SK-N-SH treated with all-trans-retinoic acid at 6 μM for 48 hours (cell line): ENCODE measurements around the gene PTPRN2.

Experiments
- CSDC2 ChIP-seq: fragments of 250-450 bp; sonication (Bioruptor Pico); IDR thresholded peaks from 2 replicates; pipeline ENCODE4 v1.5.0; 2020; ENCODE audit warnings: mild to moderate bottlenecking, moderate library complexity
- ESRRG ChIP-seq: fragments of 250-450 bp; sonication (Bioruptor Pico); IDR thresholded peaks from 2 replicates; pipeline ENCODE4 v1.6.1; 2021; ENCODE audit warnings: mild to moderate bottlenecking
- GLIS3 ChIP-seq: fragments of 250-450 bp; sonication (Bioruptor Pico); IDR thresholded peaks from 2 replicates; pipeline ENCODE4 v1.5.0; 2020; ENCODE audit warnings: mild to moderate bottlenecking, moderate library complexity
- SNAI2 ChIP-seq: fragments of 250-450 bp; sonication (Bioruptor Pico); IDR thresholded peaks from 2 replicates; pipeline ENCODE4 v1.5.0; 2020; ENCODE audit warnings: mild to moderate bottlenecking, moderate library complexity
- TOX ChIP-seq: fragments of 250-450 bp; sonication (Bioruptor Pico); IDR thresholded peaks from 2 replicates; pipeline ENCODE4 v1.8.0; 2021; ENCODE audit warnings: mild to moderate bottlenecking, moderate library complexity, borderline replicate concordance
- ZFP30 ChIP-seq: fragments of 450-650 bp; formaldehyde crosslinking; IDR thresholded peaks from 2 replicates; pipeline ENCODE4 v1.5.0; 2022; ENCODE audit warnings: mild to moderate bottlenecking, moderate library complexity
- ZNF565 ChIP-seq: fragments of 450-650 bp; formaldehyde crosslinking; conservative IDR thresholded peaks from 2 replicates; pipeline ENCODE4 v1.5.0; 2020; ENCODE audit warnings: low read depth, mild to moderate bottlenecking, moderate library complexity
- TF ChIP-seq, protein P1 (sequence below): fragments of 250-450 bp; sonication (Bioruptor Pico); IDR thresholded peaks from 2 replicates; pipeline ENCODE4 v1.5.1; 2021; ENCODE audit warnings: mild to moderate bottlenecking, moderate library complexity
- TF ChIP-seq, protein P2 (sequence below): fragments of 250-450 bp; sonication (Bioruptor Pico); IDR thresholded peaks from 2 replicates; pipeline ENCODE4 v1.8.0; 2020; ENCODE audit warnings: mild to moderate bottlenecking, moderate library complexity, borderline replicate concordance

DNA sequence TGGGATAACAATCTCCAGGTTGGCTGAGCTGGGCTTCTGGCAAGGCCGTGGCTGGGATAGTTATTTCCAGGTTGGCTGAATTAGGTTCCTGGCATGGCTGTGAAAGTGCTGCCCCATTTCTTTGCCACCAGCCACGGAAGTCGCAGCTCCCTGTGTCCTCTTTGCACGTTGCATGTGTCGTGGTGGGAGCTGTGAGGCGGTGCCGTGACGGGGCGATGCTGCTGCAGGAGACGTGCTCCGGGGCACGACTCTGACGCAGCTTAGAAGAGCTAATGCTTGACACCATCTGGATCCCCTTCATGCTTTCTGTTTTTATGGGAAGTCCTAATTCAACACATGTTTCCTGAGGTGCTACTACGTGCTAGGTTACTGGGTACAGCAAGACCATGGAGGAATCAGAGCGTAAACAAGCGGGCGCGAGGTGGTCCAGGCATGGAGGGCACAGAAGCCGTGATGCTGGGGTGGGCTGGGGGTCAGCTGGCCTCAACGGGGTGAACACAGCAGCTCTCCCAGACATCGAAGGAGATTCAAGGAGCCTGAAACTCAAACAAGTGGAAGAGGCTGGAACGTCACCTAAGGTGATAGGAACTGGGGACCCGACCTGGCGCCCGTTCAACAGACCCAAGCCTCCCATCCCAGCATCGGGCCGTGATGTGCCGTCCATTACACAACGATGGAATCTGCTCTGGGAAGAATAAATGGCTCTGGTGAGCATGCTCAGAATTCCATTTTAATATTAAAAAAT is 843.7 kb downstream of the PTPRN2 start:
- TF ChIP-seq ESRRG (CRISPR knock-in tag) (no peak), ZFP30 (CRISPR knock-in tag) (no peak), CSDC2 (CRISPR knock-in tag) (no peak), SNAI2 (no peak), GLIS3 (no peak), ZNF565 (no peak), TOX (CRISPR knock-in tag) (no peak)
- TF ChIP-seq, protein P1, sequence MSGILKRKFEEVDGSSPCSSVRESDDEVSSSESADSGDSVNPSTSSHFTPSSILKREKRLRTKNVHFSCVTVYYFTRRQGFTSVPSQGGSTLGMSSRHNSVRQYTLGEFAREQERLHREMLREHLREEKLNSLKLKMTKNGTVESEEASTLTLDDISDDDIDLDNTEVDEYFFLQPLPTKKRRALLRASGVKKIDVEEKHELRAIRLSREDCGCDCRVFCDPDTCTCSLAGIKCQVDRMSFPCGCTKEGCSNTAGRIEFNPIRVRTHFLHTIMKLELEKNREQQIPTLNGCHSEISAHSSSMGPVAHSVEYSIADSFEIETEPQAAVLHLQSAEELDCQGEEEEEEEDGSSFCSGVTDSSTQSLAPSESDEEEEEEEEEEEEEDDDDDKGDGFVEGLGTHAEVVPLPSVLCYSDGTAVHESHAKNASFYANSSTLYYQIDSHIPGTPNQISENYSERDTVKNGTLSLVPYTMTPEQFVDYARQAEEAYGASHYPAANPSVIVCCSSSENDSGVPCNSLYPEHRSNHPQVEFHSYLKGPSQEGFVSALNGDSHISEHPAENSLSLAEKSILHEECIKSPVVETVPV (CRISPR knock-in tag) = no peak
- TF ChIP-seq, protein P2, sequence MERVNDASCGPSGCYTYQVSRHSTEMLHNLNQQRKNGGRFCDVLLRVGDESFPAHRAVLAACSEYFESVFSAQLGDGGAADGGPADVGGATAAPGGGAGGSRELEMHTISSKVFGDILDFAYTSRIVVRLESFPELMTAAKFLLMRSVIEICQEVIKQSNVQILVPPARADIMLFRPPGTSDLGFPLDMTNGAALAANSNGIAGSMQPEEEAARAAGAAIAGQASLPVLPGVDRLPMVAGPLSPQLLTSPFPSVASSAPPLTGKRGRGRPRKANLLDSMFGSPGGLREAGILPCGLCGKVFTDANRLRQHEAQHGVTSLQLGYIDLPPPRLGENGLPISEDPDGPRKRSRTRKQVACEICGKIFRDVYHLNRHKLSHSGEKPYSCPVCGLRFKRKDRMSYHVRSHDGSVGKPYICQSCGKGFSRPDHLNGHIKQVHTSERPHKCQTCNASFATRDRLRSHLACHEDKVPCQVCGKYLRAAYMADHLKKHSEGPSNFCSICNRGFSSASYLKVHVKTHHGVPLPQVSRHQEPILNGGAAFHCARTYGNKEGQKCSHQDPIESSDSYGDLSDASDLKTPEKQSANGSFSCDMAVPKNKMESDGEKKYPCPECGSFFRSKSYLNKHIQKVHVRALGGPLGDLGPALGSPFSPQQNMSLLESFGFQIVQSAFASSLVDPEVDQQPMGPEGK (CRISPR knock-in tag) = no peak
